HG02885 (cell line): ENCODE results near the gene TTYH2.

Experiments used
- ATAC-seq: cut with Tn5 transposase; IDR thresholded peaks from one replicate; pipeline ENCODE4 v1.9.1; 2021; ENCODE audit warnings: mild to moderate bottlenecking; ENCODE audit not compliant: unreplicated experiment, poor library complexity

The TTYH2 gene

GRCh38 chr17:74192950-74193781 is 20.2 kb upstream of the TTYH2 start:
- no peak for ATAC-seq

GRCh38 chr17:74194682-74195081 is 18.7 kb upstream of the TTYH2 start:
- no peak for ATAC-seq

GRCh38 chr17:74196541-74197317 is 16.6 kb upstream of the TTYH2 start:
- ATAC-seq: no peak

- no peak for ATAC-seq
Observed at GRCh38 chr17:74197801-74198200, 15.6 kb upstream of the TTYH2 start.

- ATAC-seq: no peak
Observed at GRCh38 chr17:74198694-74199093, 14.7 kb upstream of the TTYH2 start.

- no peak for ATAC-seq
Observed at GRCh38 chr17:74199306-74200092, 13.9 kb upstream of the TTYH2 start.

GRCh38 chr17:74200112-74200511 is 13.3 kb upstream of the TTYH2 start:
- no peak for ATAC-seq

GRCh38 chr17:74201250-74201649 is 12.1 kb upstream of the TTYH2 start:
- no peak for ATAC-seq

GRCh38 chr17:74201948-74202347 is 11.4 kb upstream of the TTYH2 start:
- ATAC-seq: no peak

- ATAC-seq: no peak
Observed at GRCh38 chr17:74202938-74203337, 10.4 kb upstream of the TTYH2 start.

GRCh38 chr17:74203439-74204240 is 9.7 kb upstream of the TTYH2 start, which contains the start of gene RPL38:
Gene RPL38, plus strand, starts transcription at chr17:74203678. Its CDS starts 278 bp downstream, at chr17:74203956.
- peak; percentile 81 for ATAC-seq

- no peak for ATAC-seq
Observed at GRCh38 chr17:74204474-74204873, 8.9 kb upstream of the TTYH2 start.

- ATAC-seq: no peak
Observed at GRCh38 chr17:74205274-74205673, 8.1 kb upstream of the TTYH2 start.

GRCh38 chr17:74206332-74206818 is 7.0 kb upstream of the TTYH2 start:
- ATAC-seq: no peak

GRCh38 chr17:74210191-74211140 is 2.9 kb upstream of the TTYH2 start:
- ATAC-seq: no peak

GRCh38 chr17:74211141-74211911 is 2.0 kb upstream of the TTYH2 start:
- ATAC-seq: no peak

GRCh38 chr17:74211912-74212208 is 1.5 kb upstream of the TTYH2 start:
- ATAC-seq: no peak
